ENCODE results near the gene LINGO4. TPM values are rescaled to one million over a fixed set of nuclear protein-coding genes. Genes with fewer than 3 reads are reported as not detected.

The LINGO4 gene
- total RNA-seq, 4 donors from 2014 or later: not detected

GRCh38 chr1:151777317-151777716, 27.9 kb downstream of the LINGO4 start:
- TF ChIP-seq CTCF (IDR thresholded peaks at IDR 0.05; ENCODE audit: low read depth): no peak

- TF ChIP-seq CTCF (IDR thresholded peaks at IDR 0.05; ENCODE audit: low read depth): no peak
Observed at GRCh38 chr1:151776665-151777062, 28.6 kb downstream of the LINGO4 start.

GRCh38 chr1:151775894-151776664, 29.1 kb downstream of the LINGO4 start:
- TF ChIP-seq CTCF (IDR thresholded peaks at IDR 0.05; ENCODE audit: low read depth): no peak

DNA sequence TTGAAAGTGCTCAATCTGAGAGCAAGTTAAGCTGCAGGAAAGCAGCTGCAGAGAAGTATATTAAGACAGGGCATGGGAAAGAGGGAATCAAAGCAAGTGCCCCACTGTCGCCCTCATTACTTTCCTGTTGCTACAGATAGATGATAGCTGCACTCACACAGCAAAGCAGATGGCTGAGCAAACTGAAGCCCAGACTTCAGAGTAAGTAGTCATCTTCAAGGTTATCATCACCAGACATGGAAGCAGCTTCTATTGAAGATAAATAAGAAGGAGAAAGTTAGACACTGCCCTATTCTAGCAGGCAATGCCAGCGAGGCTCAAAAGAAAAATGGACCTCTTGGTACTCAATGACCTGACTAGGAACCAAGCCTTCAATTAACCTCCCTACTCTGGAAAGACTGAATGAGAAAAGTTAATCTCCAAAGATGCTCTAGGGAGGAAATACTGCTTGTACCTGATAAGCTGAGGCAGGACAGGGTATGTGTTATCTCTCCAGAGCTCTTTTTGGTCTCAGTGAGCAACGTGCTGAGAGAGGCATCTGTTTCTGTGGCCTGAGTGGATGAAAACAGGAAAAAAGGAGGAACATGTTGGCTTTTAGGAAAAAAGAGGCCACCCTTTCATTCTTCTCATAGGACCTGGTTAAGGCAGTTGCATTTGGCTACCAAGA, 30.8 kb downstream of the LINGO4 start:
- no peak for TF ChIP-seq CTCF (IDR thresholded peaks at IDR 0.05; ENCODE audit: low read depth)

GRCh38 chr1:151773702-151774101, 31.5 kb downstream of the LINGO4 start:
- no peak for TF ChIP-seq CTCF (IDR thresholded peaks at IDR 0.05; ENCODE audit: low read depth)

- no peak for TF ChIP-seq CTCF (IDR thresholded peaks at IDR 0.05; ENCODE audit: low read depth)
Observed at GRCh38 chr1:151763990-151764389, 41.2 kb downstream of the LINGO4 start.
